Fibroblast of lung (primary cell): ENCODE data around the gene RPH3AL.

Experiments
- CTCF ChIP-seq, 2 donors: IDR thresholded peaks in 1 of 2; conservative IDR thresholded peaks in 1 of 2; 1 replicate in 1 of 2; 2 replicates in 1 of 2; pipeline ENCODE4 v1.5.1; 2011 to 2012; ENCODE audit warnings: low read length in 2 of 2, control low read depth in 1 of 2, inconsistent platforms in 1 of 2, low read depth in 1 of 2, mild to moderate bottlenecking in 1 of 2
- EZH2 ChIP-seq: IDR thresholded peaks from 2 replicates; pipeline ENCODE4 v1.5.1; 2012; ENCODE audit warnings: low read length, control low read depth, mild to moderate bottlenecking; ENCODE audit errors: missing control alignments

GRCh38 chr17:178292-179065 lies 174.1 kb downstream of the RPH3AL start:
- TF ChIP-seq CTCF (conservative IDR thresholded peaks at IDR 0.05 in 1 of 2, IDR thresholded peaks at IDR 0.05 in 1 of 2; ENCODE audit: low read depth in 1 of 2, low read length in 2 of 2) (no peak), EZH2 (no peak)
